HepG2 (cell line): Measurements from ENCODE around the gene CCL22. TPM values are rescaled to one million over a fixed set of nuclear protein-coding genes. Genes with fewer than 3 reads are reported as not detected.
A peak's percentile ranks its signal among the peaks of the same experiment; 100 is the strongest.

Experiments
- ASH2L ChIP-seq: fragments of 300-600, 200-600 bp; sonication (generic); IDR thresholded peaks from 2 replicates; pipeline ENCODE4 v1.7.0; 2017; ENCODE audit warnings: low read depth, mild to moderate bottlenecking, moderate library complexity, mixed read lengths, low read length; ENCODE audit not compliant: insufficient read length
- ATRX ChIP-seq: sonication (generic); formaldehyde crosslinking; IDR thresholded peaks from 2 replicates; pipeline ENCODE4 v1.4.0; 2020; ENCODE audit warnings: missing genetic modification reagents, borderline replicate concordance
- ESRRA ChIP-seq: sonication (generic); formaldehyde crosslinking; IDR thresholded peaks from 2 replicates; pipeline ENCODE4 v1.5.1; 2020; ENCODE audit warnings: mild to moderate bottlenecking, low read depth, missing genetic modification reagents
- JUND ChIP-seq: sonication (generic); formaldehyde crosslinking; IDR thresholded peaks from 2 replicates; pipeline ENCODE4 v1.8.0; 2022; ENCODE audit warnings: mild to moderate bottlenecking, missing genetic modification reagents
- KAT2B ChIP-seq: fragments of 150-350 bp; IDR thresholded peaks from 2 replicates; pipeline ENCODE4 v1.6.1; 2014; ENCODE audit warnings: low read depth, low read length, borderline replicate concordance
- MAZ ChIP-seq, 2 experiments: sonication (generic) in 1 of 2; formaldehyde crosslinking in 1 of 2; IDR thresholded peaks; 2 replicates each; pipeline versions ENCODE4 v1.5.0 to v1.6.1; 2012 to 2020; ENCODE audit warnings: low read depth in 2 of 2, mild to moderate bottlenecking in 2 of 2, borderline replicate concordance in 1 of 2, improper control_type of control experiment in 1 of 2, low read length in 1 of 2, missing genetic modification reagents in 1 of 2, moderate library complexity in 1 of 2
- NCOA1 ChIP-seq: sonication (generic); formaldehyde crosslinking; IDR thresholded peaks from 2 replicates; pipeline ENCODE4 v1.9.0; 2021; ENCODE audit warnings: missing genetic modification reagents
- PHF21A ChIP-seq: sonication (generic); formaldehyde crosslinking; IDR thresholded peaks from 2 replicates; pipeline ENCODE4 v1.5.0; 2020; ENCODE audit warnings: mild to moderate bottlenecking, missing genetic modification reagents
- PHF5A ChIP-seq: IDR thresholded peaks from one replicate; pipeline ENCODE4 v1.6.1; 2018; ENCODE audit warnings: low read depth, missing genetic modification reagents; ENCODE audit not compliant: unreplicated experiment
- SMARCC2 ChIP-seq: fragments of 450-650 bp; IDR thresholded peaks from 2 replicates; pipeline ENCODE4 v1.6.1; 2017; ENCODE audit warnings: antibody characterized with exemption, mild to moderate bottlenecking
- THAP11 ChIP-seq: IDR thresholded peaks from 2 replicates; pipeline ENCODE4 v1.6.1; 2016; ENCODE audit warnings: missing biosample characterization, missing genetic modification reagents
- U2AF1 ChIP-seq: fragments of 200-400 bp; formaldehyde crosslinking; optimal IDR thresholded peaks from 2 replicates; pipeline ENCODE3; 2017; ENCODE audit warnings: mild to moderate bottlenecking, low read depth, low read length
- ZBTB20 ChIP-seq: sonication (generic); formaldehyde crosslinking; IDR thresholded peaks from 2 replicates; pipeline ENCODE4 v1.8.1; 2023; ENCODE audit warnings: missing genetic modification reagents, low read depth, mild to moderate bottlenecking, borderline replicate concordance
- ZNF10 ChIP-seq: sonication (generic); formaldehyde crosslinking; IDR thresholded peaks from 2 replicates; pipeline ENCODE4 v1.4.0; 2020; ENCODE audit warnings: mild to moderate bottlenecking, low read depth, missing genetic modification reagents, borderline replicate concordance
- ZNF101 ChIP-seq: sonication (generic); formaldehyde crosslinking; IDR thresholded peaks from 2 replicates; pipeline ENCODE4 v1.4.0; 2020; ENCODE audit warnings: mild to moderate bottlenecking, low read depth, missing genetic modification reagents, borderline replicate concordance
- ZNF431 ChIP-seq: sonication (generic); formaldehyde crosslinking; IDR thresholded peaks from 2 replicates; pipeline ENCODE4 v1.9.0; 2022; ENCODE audit warnings: missing genetic modification reagents, low read depth, mild to moderate bottlenecking, borderline replicate concordance
- ZNF451 ChIP-seq: sonication (generic); formaldehyde crosslinking; IDR thresholded peaks from 2 replicates; pipeline ENCODE4 v1.5.0; 2020; ENCODE audit warnings: mild to moderate bottlenecking, missing genetic modification reagents
- ZNF577 ChIP-seq: sonication (generic); formaldehyde crosslinking; IDR thresholded peaks from 2 replicates; pipeline ENCODE4 v1.4.0; 2020; ENCODE audit warnings: mild to moderate bottlenecking, low read depth, missing genetic modification reagents, borderline replicate concordance
- ZNF629 ChIP-seq: sonication (generic); formaldehyde crosslinking; conservative IDR thresholded peaks from 2 replicates; pipeline ENCODE4 v1.5.0; 2020; ENCODE audit warnings: missing genetic modification reagents
- ZNF652 ChIP-seq: IDR thresholded peaks from 2 replicates; pipeline ENCODE4 v1.6.1; 2016; ENCODE audit warnings: low read depth, borderline replicate concordance
- ZNF841 ChIP-seq: sonication (generic); formaldehyde crosslinking; IDR thresholded peaks from 2 replicates; pipeline ENCODE4 v1.8.1; 2023; ENCODE audit warnings: missing genetic modification reagents, borderline replicate concordance
- polyA plus RNA-seq, 8 experiments: library from polyadenylated mRNA; depleted of rRNA in 3 of 8; stranded (reverse) in 7 of 8; unstranded in 1 of 8; fragments of >200 nt; fragmentation: Illumina TruSeq in 4 of 8; extraction: Trizol in 4 of 8; gene quantifications; 2 replicates each; pipeline versions ENCODE4 v1.2.1 to v1.2.3, GENCODE V29; 2011 to 2016; ENCODE audit warnings: low read depth in 4 of 8, missing spikeins in 1 of 8, mixed read lengths in 1 of 8; ENCODE audit not compliant: insufficient read depth in 1 of 8
- total RNA-seq, 5 experiments: library from RNA; depleted of rRNA; stranded (reverse); fragments of >200 nt; fragmentation: Illumina TruSeq; extraction: Trizol; gene quantifications; 2 replicates each; pipeline ENCODE4 v1.2.3, GENCODE V29; 2016; ENCODE audit warnings: low read depth in 1 of 5
- TF ChIP-seq, protein P1 (sequence below): sonication (generic); formaldehyde crosslinking; IDR thresholded peaks from 2 replicates; pipeline ENCODE4 v1.4.0; 2020; ENCODE audit warnings: missing genetic modification reagents
- TF ChIP-seq, protein P2 (sequence below): sonication (generic); formaldehyde crosslinking; IDR thresholded peaks from 2 replicates; pipeline ENCODE4 v1.4.0; 2020; ENCODE audit warnings: missing genetic modification reagents

The CCL22 gene
- total and polyA plus RNA-seq, 2 of the 13 experiments (the other 11 are each of a cell fraction or from before 2014, with no cell fraction given), result not detected

DNA sequence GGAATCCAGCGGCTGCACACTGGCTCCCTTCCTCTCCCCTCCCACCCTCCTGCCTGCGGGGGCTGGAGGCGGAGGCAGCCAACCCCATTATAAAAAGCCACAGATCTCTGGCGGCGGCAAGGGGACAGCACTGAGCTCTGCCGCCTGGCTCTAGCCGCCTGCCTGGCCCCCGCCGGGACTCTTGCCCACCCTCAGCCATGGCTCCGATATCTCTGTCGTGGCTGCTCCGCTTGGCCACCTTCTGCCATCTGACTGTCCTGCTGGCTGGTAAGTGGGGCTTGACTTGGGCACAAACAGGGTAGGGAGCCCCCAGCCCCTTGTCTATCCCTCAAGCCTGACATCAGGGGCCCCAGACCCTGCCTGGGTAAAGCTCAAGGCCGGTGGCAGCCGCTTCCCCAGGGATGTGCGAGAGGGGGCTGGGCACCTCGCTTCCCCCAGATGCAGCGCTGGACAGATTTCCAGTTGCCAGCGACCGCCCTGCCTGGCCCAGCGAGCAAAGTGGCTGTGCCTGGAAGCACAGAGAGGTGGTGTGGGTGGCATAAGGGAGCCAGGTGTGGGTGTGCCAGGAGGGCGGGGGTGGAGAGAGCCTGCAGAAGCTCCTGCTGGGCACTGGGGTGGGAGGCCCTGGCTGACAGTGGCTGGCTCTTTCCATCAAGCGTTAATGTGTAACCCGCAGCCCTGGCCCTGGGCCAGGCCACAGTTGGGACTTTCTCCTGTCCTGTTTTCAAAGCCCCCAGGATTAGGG is 14.0 kb downstream of the CCL22 start, which contains the start of gene CX3CL1 (continued):
- TF ChIP-seq, protein P1, sequence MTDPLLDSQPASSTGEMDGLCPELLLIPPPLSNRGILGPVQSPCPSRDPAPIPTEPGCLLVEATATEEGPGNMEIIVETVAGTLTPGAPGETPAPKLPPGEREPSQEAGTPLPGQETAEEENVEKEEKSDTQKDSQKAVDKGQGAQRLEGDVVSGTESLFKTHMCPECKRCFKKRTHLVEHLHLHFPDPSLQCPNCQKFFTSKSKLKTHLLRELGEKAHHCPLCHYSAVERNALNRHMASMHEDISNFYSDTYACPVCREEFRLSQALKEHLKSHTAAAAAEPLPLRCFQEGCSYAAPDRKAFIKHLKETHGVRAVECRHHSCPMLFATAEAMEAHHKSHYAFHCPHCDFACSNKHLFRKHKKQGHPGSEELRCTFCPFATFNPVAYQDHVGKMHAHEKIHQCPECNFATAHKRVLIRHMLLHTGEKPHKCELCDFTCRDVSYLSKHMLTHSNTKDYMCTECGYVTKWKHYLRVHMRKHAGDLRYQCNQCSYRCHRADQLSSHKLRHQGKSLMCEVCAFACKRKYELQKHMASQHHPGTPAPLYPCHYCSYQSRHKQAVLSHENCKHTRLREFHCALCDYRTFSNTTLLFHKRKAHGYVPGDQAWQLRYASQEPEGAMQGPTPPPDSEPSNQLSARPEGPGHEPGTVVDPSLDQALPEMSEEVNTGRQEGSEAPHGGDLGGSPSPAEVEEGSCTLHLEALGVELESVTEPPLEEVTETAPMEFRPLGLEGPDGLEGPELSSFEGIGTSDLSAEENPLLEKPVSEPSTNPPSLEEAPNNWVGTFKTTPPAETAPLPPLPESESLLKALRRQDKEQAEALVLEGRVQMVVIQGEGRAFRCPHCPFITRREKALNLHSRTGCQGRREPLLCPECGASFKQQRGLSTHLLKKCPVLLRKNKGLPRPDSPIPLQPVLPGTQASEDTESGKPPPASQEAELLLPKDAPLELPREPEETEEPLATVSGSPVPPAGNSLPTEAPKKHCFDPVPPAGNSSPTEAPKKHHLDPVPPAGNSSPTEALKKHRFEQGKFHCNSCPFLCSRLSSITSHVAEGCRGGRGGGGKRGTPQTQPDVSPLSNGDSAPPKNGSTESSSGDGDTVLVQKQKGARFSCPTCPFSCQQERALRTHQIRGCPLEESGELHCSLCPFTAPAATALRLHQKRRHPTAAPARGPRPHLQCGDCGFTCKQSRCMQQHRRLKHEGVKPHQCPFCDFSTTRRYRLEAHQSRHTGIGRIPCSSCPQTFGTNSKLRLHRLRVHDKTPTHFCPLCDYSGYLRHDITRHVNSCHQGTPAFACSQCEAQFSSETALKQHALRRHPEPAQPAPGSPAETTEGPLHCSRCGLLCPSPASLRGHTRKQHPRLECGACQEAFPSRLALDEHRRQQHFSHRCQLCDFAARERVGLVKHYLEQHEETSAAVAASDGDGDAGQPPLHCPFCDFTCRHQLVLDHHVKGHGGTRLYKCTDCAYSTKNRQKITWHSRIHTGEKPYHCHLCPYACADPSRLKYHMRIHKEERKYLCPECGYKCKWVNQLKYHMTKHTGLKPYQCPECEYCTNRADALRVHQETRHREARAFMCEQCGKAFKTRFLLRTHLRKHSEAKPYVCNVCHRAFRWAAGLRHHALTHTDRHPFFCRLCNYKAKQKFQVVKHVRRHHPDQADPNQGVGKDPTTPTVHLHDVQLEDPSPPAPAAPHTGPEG, result peak; percentile 31; the same call in 1 of the 2 replicates
- no peak for TF ChIP-seq ZNF10 (CRISPR knock-in tag)
- peak; percentile 97 for TF ChIP-seq PHF21A (CRISPR knock-in tag)
- TF ChIP-seq ZNF841 (CRISPR knock-in tag), result peak; percentile 69; the same call in 1 of the 2 replicates
- TF ChIP-seq ZNF652 (CRISPR knock-in tag), result peak; percentile 76; the same call in 1 of the 2 replicates
- peak; percentile 94; the same call in 1 of the 2 replicates for TF ChIP-seq ZNF577 (CRISPR knock-in tag)
- peak; percentile 60 for TF ChIP-seq ZNF431 (CRISPR knock-in tag)
- TF ChIP-seq ESRRA, result peak; percentile 96; the same call in 1 of the 2 replicates
- TF ChIP-seq MAZ (IDR thresholded peaks at IDR 0.05; ENCODE audit: borderline replicate concordance, low read depth, low read length), result peak; percentile 99
- peak; percentile 91 for TF ChIP-seq MAZ (CRISPR knock-in tag; IDR thresholded peaks at IDR 0.05; ENCODE audit: low read depth)
- TF ChIP-seq JUND (CRISPR knock-in tag), result peak; percentile 46
- TF ChIP-seq U2AF1, result peak; percentile 79
- TF ChIP-seq PHF5A (CRISPR knock-in tag), result peak; percentile 25
- peak; percentile 81 for TF ChIP-seq ZBTB20 (CRISPR knock-in tag)
- peak; percentile 68 for TF ChIP-seq ZNF451
- peak; percentile 85 for TF ChIP-seq ZNF101 (CRISPR knock-in tag)
- TF ChIP-seq, protein P2, sequence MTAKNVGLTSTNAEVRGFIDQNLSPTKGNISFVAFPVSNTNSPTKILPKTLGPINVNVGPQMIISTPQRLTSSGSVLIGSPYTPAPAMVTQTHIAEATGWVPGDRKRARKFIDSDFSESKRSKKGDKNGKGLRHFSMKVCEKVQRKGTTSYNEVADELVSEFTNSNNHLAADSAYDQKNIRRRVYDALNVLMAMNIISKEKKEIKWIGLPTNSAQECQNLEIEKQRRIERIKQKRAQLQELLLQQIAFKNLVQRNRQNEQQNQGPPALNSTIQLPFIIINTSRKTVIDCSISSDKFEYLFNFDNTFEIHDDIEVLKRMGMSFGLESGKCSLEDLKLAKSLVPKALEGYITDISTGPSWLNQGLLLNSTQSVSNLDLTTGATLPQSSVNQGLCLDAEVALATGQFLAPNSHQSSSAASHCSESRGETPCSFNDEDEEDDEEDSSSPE (CRISPR knock-in tag), result peak; percentile 52; the same call in 1 of the 2 replicates
- peak; percentile 98 for TF ChIP-seq ASH2L
- no peak; the same call in 1 of the 2 replicates for TF ChIP-seq ZNF629
- TF ChIP-seq THAP11 (CRISPR knock-in tag), result no peak; the same call in none of the 2 replicates
- no peak for TF ChIP-seq KAT2B
- no peak; the same call in none of the 2 replicates for TF ChIP-seq NCOA1
- TF ChIP-seq ATRX, result no peak
- TF ChIP-seq SMARCC2, result no peak
